Smooth muscle cell of trachea (primary cell): ENCODE data around the gene PRR23B. TPM values are rescaled to one million over a fixed set of nuclear protein-coding genes. Genes with fewer than 3 reads are reported as not detected.

Experiments used
- total RNA-seq: library from RNA; depleted of rRNA; stranded (reverse); fragments of >200 nt; gene quantifications from 2 replicates; pipeline ENCODE4 v1.2.1, GENCODE V29; 2014

PRR23B gene
- not detected in 2 replicates for total RNA-seq

DNA sequence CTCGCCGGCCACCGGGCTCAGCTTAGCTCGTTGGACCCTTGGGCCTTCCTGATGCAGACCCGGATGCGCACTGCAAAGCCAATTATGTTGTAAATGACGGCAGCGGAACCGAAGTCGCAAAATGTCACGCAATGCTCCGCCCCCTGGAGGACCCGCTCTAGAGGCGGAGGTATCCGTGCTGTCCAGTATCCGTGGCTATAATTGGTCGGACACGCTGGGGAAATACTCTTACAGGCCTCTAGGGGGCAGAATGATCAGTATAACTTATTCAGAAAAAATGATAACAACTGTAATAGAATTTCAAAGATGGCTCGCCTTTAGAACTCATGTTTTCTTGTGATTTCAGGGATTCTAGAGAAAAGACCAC is at the start of gene PRR23B:
TSS of gene PRR23B (minus strand) at position 59 of the 367 bp plus-strand sequence. CDS start 265 bp downstream, outside the sequence.

DNA sequence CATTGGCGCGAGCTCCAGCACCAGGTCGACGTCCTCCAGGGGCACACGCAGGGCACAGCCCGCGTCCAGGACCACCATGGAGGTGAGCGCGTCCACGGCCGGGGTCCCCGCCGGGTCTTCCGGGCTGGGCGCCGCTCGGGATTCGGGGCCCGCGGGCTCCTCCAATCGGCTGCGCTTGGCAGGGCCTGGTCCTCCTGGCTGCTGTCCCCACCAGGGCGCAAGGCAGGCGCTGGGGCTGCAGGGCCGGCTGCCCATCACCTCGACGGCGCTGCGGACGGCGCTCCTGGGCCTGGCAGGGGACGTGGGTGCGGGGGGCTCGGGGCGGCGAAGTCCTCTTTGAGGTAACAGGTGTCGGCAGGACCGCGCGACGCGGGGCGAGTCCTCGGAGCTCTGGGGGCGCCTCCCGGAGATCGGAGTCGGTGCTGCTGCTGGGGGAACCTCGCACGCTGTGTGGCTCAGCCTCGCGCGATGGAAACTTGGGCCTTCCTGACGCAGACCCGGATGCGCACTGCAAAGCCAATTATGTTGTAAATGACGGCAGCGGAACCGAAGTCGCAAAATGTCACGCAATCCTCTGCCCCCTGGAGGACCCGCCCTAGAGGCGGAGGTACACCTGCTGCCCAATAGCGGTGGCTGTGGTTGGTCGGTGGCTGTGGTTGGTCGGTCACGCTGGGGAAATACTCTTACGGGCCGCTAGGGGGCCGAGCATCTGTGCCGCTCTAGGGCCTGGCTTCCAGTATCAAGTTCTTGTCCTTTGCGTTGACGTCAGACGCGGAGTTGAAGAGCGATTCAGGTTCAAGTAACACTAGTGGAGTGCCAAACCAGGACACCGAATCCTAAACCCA is 23.9 kb upstream of the PRR23B start, which contains the start of gene PRR23C:
TSS of gene PRR23C (minus strand) at position 527 of the 845 bp plus-strand sequence. CDS start at position 255, 272 bp downstream.

DNA sequence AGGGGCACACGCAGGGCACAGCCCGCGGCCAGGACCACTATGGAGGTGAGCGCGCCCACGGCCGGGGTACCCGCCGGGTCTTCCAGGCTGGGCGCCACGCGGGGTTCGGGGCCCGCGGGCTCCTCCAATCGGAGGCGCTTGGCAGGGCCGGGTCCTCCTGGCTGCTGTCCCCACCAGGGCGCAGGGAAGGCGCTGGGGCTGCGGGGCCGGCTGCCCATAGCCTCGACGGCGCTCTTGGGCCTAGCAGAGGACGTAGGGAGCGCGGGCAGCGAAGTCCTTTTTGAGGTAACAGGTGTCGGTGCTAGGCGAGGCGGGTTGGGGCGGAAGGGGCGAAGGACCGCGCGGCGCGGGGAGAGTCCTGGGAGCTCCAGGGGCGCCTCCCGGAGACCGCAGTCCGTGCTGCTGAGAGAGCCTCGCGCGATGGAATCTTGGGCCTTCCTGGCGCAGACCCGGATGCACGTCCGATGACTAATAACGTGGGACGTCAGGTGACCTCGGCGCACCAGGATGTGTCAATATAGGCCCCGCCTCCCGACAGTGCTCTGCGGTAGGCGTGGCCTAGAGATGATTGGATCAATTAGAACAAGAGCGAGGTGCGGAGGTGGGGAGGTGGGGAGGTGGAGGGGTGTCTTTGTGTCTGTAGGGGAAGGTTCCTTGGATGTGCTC is 14.5 kb downstream of the PRR23B start, which contains the start of gene PRR23A:
TSS of gene PRR23A (minus strand) at position 218 of the 666 bp plus-strand sequence. CDS start at position 218, 0 bp downstream.

Other genes with a start within 250 kb of the PRR23B start
- 13.6 and 16.1 TPM in 2 replicates for gene PIK3CB, start 186.0 kb downstream of the PRR23B start, total RNA-seq
- not detected in 2 replicates for gene FOXL2, start 73.8 kb downstream of the PRR23B start, total RNA-seq
- gene FOXL2NB, start 73.7 kb downstream of the PRR23B start, total RNA-seq: not detected in 2 replicates
- not detected in 2 replicates for gene PRR23A, start 14.7 kb downstream of the PRR23B start, total RNA-seq
- not detected in 2 replicates for gene PRR23C, start 24.0 kb upstream of the PRR23B start, total RNA-seq